ENCODE results near the gene KCTD7.
"Not testable (repeated sequence)": the region's sequence is repeated elsewhere in the genome, so short reads cannot be mapped to it uniquely, and the experiment has no call there.

Gene KCTD7

DNA sequence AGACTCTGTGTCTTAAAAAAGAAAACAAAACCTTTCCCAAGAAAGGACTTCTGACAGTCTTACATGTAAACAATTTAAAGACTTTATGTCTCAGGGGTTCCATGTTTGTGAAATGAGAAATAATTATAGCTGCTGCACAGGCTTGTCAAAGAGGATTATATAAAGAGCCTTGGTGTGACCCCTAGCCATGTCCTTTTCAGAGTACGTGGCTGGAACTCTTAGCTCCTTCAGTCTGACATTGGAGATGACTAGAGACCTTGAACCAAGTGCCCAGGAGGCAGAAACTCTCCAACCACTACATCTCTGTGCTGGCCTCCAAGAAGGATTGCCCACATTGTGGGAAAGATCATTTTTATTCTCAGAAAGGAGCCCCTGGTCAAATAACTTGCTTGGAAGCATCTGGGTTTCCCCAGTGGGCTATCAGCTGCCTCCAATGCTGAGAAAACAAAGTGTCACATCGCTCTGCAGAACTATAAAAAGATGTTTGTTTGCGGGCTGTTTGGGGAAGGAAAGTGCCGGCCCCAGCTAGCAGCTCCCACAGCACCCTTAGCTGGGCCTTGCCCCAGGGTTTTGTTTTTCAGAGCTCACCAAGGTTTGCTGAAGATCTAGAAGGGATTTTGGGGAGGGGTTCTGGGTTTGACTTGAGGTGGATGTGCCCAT lies 6.8 kb downstream of the KCTD7 start:
- H3K4me1 Mint-ChIP-seq (ENCODE audit: low read depth) = peaks cover 36% of the 10 kb centered on the region
- H3K27ac Mint-ChIP-seq; H3K36me3 Mint-ChIP-seq; H3K4me3 Mint-ChIP-seq; H3K9me3 Mint-ChIP-seq (ENCODE audit: low read depth); H3K27me3 Mint-ChIP-seq: not testable (repeated sequence)

DNA sequence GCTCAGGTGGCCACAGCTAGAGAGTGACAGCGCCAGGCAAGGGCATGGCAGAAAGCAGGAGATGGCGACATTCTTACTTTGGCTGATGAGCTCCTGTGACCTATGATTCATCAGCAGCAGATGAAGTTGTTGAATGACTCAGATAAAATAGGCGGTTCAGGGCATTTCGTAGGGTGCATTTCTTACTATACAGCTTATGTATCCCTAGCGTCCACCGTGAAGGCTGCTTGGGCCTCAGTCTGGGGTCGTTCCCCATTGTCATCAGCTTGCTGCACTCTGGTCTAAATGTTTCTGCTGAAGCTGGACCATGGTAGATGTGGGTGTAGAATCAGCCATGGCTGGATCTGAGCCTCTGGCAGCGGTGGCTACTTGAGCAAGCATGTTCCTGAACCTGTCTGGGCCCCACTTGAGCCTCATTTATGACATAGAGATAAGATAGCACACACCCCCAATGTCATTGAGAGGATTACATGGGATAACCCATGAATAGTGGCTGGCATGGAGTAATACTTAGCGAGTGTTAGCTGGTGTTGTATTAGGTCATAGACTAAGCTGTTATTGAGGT lies 7.4 kb downstream of the KCTD7 start:
- peaks cover 30% of the 10 kb centered on the region for H3K4me1 Mint-ChIP-seq (ENCODE audit: low read depth)
- not testable (repeated sequence) for H3K4me3 Mint-ChIP-seq; H3K27me3 Mint-ChIP-seq; H3K36me3 Mint-ChIP-seq; H3K9me3 Mint-ChIP-seq (ENCODE audit: low read depth)
- H3K27ac Mint-ChIP-seq = peak overlapping the region; percentile 41

DNA sequence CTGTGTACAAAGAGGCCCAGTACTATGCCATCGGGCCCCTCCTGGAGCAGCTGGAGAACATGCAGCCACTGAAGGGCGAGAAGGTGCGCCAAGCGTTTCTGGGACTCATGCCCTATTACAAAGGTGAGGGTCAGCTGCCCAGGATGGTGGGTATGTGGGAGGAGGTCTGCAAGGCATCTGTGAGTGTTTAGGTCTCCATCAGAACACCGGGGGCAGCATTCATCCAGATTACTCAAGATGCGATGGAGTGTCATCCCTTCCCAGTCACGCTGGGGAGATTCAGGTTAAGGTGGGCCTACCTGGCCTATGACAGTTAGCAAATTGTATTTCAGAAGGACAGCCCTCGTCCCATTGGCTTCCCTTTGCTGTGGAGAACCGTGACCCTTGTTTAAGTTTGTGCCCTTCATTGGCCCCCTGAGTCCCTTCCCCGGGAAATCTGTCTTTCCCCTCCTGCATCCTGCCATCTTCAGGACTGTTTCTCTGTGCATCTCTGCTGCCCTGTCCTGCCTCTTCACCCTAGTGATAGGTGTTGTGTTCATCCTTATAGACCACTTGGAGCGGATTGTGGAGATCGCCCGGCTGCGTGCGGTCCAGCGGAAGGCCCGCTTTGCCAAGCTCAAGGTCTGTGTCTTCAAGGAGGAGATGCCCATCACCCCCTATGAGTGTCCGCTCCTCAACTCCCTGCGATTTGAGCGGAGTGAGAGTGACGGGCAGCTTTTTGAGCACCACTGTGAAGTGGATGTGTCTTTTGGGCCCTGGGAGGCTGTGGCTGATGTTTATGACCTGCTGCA lies 9.8 kb downstream of the KCTD7 start:
- Mint-ChIP-seq H3K27ac (no peak overlapping the region), H3K4me1 (ENCODE audit: low read depth) (peaks cover 10% of the 10 kb centered on the region), H3K27me3 (no peaks in the 10 kb centered on the region), H3K9me3 (ENCODE audit: low read depth) (no peaks in the 10 kb centered on the region), H3K36me3 (peaks cover 4% of the 10 kb centered on the region), H3K4me3 (no peak overlapping the region)

- no peak overlapping the region for H3K4me3 Mint-ChIP-seq
- peaks cover 5% of the 10 kb centered on the region for H3K4me1 Mint-ChIP-seq (ENCODE audit: low read depth)
- no peaks in the 10 kb centered on the region for H3K27me3 Mint-ChIP-seq
- no peak overlapping the region for H3K27ac Mint-ChIP-seq
- no peaks in the 10 kb centered on the region for H3K9me3 Mint-ChIP-seq (ENCODE audit: low read depth)
- peaks cover 4% of the 10 kb centered on the region for H3K36me3 Mint-ChIP-seq
Measured at GRCh38 chr7:66639773-66640172, 11.1 kb downstream of the KCTD7 start.

DNA sequence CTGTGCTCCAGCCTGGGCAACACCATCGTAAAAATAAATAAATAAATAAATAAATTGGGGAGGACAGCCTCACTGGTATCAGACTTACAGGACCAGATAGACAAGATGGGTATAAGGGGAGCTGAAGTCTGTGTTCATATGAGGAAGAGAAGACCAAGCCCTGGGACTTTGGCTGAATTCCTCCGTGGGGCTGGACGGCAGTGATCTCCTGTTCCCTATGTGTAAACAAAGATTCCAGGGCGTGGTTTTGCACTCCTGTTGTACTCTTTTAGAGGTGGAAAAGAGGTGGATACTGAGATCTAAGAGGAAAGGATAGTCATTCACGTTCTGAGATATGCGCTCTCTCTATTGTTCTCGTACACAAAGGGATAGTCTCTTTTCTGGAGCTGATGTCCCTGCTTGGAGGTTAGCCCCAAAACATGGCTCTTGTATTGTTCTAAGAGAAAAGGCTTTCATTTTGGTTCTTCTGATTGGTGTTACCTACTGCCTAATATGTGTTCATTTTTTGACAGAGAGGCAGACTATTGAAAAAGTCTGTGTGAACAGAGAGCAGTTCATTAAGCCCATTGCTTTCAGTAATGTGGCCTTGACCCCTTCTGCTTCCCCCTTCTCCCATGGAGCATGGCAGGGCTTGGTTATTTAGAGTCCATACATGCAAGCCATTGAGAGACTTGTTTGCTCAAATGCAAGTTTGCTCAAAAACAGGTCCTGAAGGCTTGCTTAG lies 12.3 kb downstream of the KCTD7 start:
- H3K9me3 Mint-ChIP-seq (ENCODE audit: low read depth) = no peaks in the 10 kb centered on the region
- H3K36me3 Mint-ChIP-seq = peaks cover 4% of the 10 kb centered on the region
- no peaks in the 10 kb centered on the region for H3K27me3 Mint-ChIP-seq
- no peak overlapping the region for H3K4me3 Mint-ChIP-seq
- H3K27ac Mint-ChIP-seq = no peak overlapping the region
- H3K4me1 Mint-ChIP-seq (ENCODE audit: low read depth) = peaks cover 5% of the 10 kb centered on the region

DNA sequence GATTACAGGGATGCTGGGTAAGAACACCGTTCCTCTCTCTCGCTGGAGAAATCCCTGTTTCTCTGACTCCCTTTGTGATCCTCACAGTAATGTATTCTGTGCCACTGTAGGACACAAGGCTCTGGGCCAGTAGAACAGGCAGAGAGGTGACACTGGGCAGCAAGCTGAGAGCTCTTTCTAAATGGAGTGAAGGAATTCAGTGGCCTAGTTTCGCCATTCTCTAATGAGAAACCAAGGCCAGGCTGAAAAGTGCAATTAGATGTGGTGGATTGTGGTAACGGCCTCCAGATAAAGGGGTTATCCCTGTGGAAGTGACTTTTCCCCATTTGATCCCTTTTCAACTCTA lies 12.8 kb downstream of the KCTD7 start:
- H3K36me3 Mint-ChIP-seq = peaks cover 4% of the 10 kb centered on the region

DNA sequence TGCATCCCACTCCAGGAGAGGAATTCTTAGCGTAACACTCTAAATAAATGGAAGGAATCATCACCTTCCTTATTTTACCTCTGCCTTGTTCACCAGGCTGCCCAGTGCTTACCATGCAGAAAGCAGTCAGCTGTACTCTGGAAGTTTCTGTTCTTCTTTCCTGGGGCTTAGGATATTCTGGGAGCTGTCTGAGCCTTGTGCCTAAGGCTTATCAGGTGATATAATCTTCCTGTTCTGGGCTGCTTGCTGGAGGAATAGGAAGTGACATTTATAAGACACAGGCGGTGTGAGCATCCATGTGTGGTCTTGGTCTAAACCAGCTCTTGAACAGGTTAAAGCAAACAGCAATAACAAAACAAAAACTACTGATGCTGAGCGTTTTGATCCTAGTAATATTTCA lies 13.5 kb downstream of the KCTD7 start:
- Mint-ChIP-seq H3K36me3 (peaks cover 4% of the 10 kb centered on the region), H3K4me3 (no peak overlapping the region), H3K4me1 (ENCODE audit: low read depth) (peaks cover 2% of the 10 kb centered on the region), H3K27me3 (no peaks in the 10 kb centered on the region), H3K9me3 (ENCODE audit: low read depth) (no peaks in the 10 kb centered on the region), H3K27ac (peak overlapping the region; percentile 37)

More for the DNA sequence above, 12.8 kb downstream of the KCTD7 start:
- Mint-ChIP-seq H3K27ac (peak overlapping the region; percentile 16), H3K9me3 (ENCODE audit: low read depth) (no peaks in the 10 kb centered on the region), H3K27me3 (no peaks in the 10 kb centered on the region), H3K4me1 (ENCODE audit: low read depth) (peaks cover 2% of the 10 kb centered on the region), H3K4me3 (no peak overlapping the region)

- H3K27ac Mint-ChIP-seq = peak overlapping the region; percentile 41
Measured at GRCh38 chr7:66642932-66643331, 14.3 kb downstream of the KCTD7 start.

DNA sequence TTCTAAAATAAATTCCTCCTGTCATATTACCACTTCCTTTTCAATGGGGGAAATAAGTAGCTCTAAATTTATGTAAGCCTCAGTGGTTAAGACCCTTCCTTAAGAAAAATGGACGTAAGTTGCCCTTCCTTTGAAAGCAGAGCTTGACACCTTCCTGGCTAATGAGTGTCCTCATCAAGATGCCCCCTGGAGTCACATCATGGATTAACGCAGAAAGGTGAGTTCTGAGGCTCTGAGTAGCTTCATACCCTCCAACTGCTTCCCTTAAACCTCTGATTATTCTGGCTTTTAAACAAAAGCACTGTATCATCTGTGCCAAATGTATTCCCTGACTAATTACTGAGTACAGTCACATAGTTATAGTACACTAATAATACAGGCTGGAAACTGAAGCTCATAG lies 14.7 kb downstream of the KCTD7 start:
- no peak overlapping the region for H3K4me3 Mint-ChIP-seq
- peaks cover 4% of the 10 kb centered on the region for H3K36me3 Mint-ChIP-seq
- H3K27ac Mint-ChIP-seq = peak overlapping the region; percentile 41
- no peaks in the 10 kb centered on the region for H3K9me3 Mint-ChIP-seq (ENCODE audit: low read depth)
- H3K27me3 Mint-ChIP-seq = no peaks in the 10 kb centered on the region
- H3K4me1 Mint-ChIP-seq (ENCODE audit: low read depth) = peaks cover 2% of the 10 kb centered on the region

More at GRCh38 chr7:66642932-66643331, 14.3 kb downstream of the KCTD7 start:
- Mint-ChIP-seq H3K4me1 (ENCODE audit: low read depth) (peaks cover 2% of the 10 kb centered on the region), H3K4me3 (no peak overlapping the region), H3K36me3 (peaks cover 4% of the 10 kb centered on the region), H3K27me3 (no peaks in the 10 kb centered on the region), H3K9me3 (ENCODE audit: low read depth) (no peaks in the 10 kb centered on the region)

DNA sequence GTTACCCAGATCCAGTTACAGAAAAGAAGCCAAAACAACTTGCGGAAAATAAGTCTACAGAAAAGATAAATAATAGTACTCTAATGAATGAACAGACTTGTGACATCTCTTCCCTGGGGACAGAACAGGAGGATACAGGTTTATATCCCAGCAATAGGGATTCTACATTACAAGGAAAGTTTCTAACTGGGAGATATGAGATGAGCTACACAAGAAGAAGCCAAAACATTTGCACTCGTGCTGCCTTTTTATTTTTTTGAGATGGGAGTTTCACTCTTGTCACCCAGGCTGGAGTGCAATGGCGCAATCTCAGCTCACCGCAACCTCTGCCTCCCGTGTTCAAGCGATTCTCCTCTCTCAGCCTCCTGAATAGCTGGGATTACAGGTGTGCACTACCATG lies 22.3 kb downstream of the KCTD7 start:
- H3K9me3 Mint-ChIP-seq (ENCODE audit: low read depth); H3K27ac Mint-ChIP-seq; H3K36me3 Mint-ChIP-seq; H3K27me3 Mint-ChIP-seq; H3K4me3 Mint-ChIP-seq: not testable (repeated sequence)
- H3K4me1 Mint-ChIP-seq (ENCODE audit: low read depth) = peaks cover 21% of the 10 kb centered on the region

DNA sequence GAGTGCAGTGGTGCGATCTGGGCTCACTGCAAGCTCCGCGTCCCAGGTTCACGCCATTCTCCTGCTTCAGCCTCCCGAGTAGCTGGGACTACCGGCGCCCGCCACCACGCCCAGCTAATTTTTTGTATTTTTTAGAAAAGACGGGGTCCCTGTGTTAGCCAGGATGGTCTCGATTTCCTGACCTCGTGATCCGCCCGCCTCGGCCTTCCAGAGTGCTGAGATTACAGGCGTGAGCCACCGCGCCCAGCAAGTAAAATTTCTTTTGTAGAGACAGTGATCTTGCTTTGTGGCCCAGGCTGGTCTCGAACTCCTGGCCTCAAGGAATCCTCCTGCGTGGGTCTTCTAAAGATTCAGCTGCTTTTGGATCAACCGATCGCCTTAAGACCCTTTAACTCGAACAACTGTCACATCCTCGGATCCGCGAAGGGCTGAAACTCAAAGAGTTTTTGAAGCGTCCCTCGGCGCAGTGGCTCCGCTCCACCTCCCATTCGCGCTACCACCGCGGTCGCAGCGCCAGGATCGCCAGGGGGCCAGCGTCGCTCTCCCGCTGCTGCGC lies 25.1 kb downstream of the KCTD7 start:
- not testable (repeated sequence) for H3K36me3 Mint-ChIP-seq; H3K9me3 Mint-ChIP-seq (ENCODE audit: low read depth)
- peak overlapping the region; percentile 94 for H3K27ac Mint-ChIP-seq

GRCh38 chr7:66654275-66655112 lies 25.8 kb downstream of the KCTD7 start:
- H3K9me3 Mint-ChIP-seq (ENCODE audit: low read depth) = no peaks in the 10 kb centered on the region
- no peaks in the 10 kb centered on the region for H3K36me3 Mint-ChIP-seq
- no peaks in the 10 kb centered on the region for H3K27me3 Mint-ChIP-seq
- peak overlapping the region; percentile 94 for H3K27ac Mint-ChIP-seq
- H3K4me3 Mint-ChIP-seq = peak overlapping the region; percentile 97
- peaks cover 27% of the 10 kb centered on the region for H3K4me1 Mint-ChIP-seq (ENCODE audit: low read depth)

More for the DNA sequence above, 25.1 kb downstream of the KCTD7 start:
- peaks cover 28% of the 10 kb centered on the region for H3K4me1 Mint-ChIP-seq (ENCODE audit: low read depth)
- not testable (repeated sequence) for H3K27me3 Mint-ChIP-seq
- H3K4me3 Mint-ChIP-seq = peak overlapping the region; percentile 97

DNA sequence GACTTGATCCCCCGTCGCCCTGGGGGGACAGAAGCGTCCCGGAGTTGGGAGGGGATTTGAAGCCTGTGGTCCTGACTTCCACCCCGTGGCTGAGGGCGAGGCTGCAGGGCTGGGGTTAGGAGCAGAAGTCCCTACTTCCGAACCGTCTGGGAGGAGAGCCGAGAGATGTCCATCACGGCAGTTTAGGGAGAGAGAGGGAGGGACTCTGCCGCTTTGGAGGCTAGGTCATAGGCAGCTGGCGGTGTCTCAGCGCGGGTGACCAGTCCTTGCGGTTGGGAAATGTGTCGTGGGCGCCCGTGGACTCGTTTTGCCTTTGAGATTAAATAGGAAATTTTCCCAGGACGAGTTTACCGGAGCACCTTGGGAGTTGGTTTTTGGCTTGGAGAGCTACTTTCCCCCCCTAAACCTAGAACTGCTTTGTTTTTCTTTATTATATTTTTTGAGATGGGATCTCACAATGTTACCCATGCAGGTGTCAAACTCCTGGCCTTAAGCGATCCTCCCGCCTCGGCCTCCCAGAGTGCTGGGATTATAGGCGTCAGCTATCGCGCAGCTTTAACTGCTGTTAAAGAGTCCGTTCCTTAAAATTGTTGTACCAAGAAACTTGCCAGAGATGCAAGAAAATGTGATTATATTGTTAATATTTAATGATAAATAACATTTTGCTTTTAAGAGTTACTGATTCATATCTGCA lies 26.6 kb downstream of the KCTD7 start:
- not testable (repeated sequence) for H3K36me3 Mint-ChIP-seq; H3K27me3 Mint-ChIP-seq; H3K9me3 Mint-ChIP-seq (ENCODE audit: low read depth)
- Mint-ChIP-seq H3K4me1 (ENCODE audit: low read depth) (peaks cover 26% of the 10 kb centered on the region), H3K27ac (peak overlapping the region; percentile 73), H3K4me3 (peak overlapping the region; percentile 97)

Measured in activated naive CD8-positive, alpha-beta T cell (primary cell).